NCI-H1694 treated with DMSO at 0.1 percent for 48 hours (cell line): ENCODE data around the gene CNTN4.

ENCODE experiments used
- DNase-seq: peaks from one replicate; lab custom pipeline; 2025; lab: John Stamatoyannopoulos, UW

The CNTN4 gene

DNA sequence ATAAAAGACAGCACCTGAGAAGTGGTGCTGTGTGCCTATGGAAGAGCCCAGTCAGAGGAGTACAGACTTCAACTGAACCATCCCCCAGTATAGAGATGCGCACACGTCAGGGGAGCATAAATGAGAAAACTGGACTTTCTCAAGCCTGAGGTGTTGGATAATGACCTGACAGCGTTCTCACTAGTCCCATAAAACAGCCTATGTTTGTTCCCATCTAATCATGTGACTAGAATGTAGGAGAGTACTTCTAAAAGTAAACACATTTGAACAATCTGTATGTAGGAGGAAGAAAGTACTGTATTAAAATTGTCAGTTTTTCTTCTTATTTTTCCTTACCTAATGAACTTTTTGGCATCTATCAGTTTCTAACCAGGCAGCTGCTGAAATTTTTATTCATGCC, 498.9 kb downstream of the CNTN4 start:
- no peak for DNase-seq

DNA sequence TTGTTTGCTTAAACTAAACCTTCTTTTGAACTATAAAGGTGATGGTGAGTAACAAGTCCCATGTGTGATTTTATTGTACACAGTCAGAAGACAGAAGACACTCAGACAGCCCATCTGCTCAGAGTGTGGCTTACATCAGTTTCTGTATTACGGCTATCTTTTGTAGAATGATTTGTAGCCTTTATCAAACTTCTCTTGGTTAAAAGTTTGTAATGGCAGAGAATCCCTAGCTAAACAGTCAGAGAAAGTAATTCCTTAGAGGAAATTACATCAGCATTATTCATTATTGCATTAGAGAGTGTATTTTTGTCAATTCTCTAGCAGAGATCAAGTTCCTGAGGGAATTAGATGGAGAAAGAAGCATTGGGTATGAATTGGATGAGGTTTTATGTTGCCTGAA, 500.8 kb downstream of the CNTN4 start:
- no peak for DNase-seq

DNA sequence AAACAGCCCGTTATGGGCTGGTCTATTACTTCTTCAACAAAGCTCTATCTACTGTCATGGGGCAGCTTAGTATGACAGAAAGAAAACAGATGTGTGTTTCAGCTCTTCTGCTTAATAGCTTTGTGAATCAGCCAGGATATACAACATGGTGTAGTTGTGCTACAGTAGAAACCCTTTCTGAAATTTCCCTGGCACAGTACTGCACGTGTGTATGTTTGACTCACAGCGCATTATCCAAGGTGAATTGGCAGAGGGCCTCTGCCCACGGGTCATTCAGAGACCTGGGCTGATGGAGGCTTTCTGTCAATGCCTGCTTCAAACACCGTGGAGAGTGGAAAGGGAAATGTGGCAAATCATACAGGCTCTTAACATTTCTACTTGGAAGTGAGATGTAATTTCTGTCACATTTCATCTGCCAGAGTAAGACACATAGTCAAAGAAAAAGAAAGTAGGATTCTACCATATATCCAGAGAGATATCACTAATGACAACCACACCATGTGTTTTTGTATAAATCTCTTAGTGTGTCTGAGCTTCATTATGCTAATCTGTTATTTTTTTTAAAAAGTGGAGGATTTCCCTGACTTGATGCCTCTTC, 505.1 kb downstream of the CNTN4 start:
- no peak for DNase-seq

DNA sequence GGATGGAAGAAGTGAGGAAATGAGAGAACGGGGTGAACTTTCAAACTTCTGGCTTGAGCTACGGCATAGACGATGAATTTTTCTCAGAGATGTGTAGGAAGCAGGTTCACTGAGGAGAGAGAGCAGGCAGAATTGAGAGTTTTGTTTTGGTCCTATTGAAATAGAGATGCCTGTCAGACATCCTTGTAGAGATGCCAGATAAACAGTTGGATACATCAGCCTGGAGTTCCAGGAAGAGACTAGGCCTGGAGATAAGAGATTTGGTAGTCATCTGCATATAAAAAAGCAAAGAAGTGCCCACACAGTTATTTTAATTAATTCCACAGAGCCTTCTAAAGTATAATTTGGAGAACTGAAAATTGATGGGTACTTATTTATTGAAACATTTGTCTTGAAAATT, 515.9 kb downstream of the CNTN4 start:
- DNase-seq: no peak

DNA sequence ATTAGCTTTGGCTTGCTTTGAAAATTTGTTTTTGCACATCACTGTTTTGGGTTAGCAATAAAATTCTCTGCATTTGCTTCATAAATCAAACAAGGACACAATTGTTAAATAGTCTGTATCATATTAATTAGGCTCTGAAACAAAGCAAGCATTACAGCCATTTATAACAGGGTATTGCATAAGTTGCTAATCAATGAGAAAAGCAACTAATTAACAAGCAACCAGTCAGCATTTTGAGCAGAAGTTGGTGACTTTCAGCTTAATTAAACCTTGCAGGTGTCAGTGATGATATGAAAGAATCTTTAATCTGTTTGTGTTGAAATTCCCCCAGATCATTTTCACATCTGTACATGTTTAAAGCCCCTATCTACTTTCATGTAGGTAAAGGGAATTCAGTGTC, 516.4 kb downstream of the CNTN4 start:
- DNase-seq: no peak

DNA sequence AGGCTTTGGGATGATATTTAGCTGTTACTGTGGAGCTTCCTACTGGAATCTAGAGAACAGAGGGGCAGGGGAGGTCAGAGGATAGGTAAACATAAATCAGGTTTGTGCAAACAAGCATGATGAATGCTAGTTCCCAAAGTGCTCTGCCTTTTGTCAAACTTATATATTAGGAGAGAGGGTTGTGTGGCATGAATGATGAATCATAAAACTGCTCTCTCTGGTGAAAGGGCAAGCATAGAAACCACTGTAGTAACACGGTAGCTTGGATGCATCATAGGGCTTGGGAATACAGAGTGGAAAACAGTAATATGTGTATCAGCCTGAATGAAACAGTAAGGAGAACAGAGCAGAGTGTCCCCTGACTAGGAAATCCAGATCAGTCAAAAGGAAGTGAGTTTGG, 524.8 kb downstream of the CNTN4 start:
- no peak for DNase-seq

DNA sequence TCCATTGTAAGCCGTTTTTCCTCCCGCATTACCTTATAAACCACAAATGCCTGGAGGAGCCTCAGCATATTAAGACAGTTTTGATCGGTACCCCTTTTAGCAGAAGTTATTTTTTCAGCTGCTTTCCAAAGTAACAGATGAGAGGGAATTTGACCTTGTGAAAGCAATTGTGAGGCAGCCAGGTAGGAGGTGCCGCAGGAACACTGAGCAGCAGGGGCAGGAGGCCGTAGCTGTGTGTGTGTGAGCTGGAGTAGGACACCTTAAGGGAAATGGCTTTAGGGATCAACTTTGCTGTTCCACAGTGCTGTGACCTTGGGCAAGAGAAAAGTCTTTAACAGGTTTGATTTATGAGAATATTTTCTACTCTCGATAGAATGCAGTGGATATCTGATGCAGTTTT, 529.5 kb downstream of the CNTN4 start:
- no peak for DNase-seq

DNA sequence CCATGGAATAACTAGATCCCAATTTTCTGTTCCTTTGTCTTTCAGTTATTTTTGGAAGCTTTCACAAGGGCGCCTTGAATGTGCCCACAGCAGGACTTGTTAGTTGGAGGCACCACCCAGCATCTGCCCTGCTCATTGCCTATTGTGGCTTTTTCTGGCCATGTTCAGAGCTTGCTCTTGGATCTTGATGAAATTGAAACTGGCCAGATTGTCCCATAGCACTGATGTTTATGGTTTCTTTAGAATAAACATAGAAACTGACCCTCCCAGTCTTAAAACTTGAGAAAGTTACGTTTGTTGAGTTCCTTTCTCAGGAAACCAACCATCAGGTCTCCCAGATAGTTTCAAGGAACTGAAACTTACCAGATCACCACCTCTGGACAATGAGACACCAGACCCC, 536.8 kb downstream of the CNTN4 start:
- DNase-seq: no peak

DNA sequence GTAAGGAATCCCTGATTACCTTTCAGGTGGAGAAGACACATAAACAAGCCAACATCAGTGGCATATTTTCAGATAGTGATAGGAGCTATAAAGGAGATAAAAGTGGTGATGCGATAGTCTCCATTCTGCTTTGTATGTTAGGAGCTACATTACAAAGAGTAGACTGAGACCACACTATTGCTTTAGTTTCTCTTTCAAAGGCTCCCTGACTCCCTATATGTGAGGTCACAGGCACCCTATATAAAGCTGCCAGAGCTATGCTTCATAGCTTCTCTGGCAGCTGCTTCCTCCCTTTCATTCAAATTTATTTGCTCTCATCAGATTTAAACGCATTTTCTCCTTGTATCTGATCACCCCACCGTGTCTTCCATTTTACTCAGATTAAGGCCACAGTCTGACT, 544.9 kb downstream of the CNTN4 start:
- no peak for DNase-seq

DNA sequence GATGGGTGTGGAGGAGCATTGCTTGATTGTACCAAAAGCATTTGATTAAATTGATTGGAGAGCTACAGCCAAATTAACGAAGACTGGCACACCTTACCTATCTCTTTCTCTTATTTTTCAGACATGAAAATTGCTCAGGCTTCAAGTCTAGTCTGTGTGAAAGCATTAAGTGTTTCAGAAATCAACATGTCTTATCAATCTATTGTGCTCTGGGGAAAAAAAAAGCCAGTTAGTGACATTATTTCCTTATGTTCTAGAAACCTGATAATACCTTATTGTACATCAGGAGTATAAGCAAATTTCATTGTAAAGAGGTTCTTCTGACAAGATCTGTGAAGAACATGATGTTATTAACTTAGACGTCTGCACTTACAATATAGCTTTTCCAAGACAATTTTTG, 546.3 kb downstream of the CNTN4 start:
- no peak for DNase-seq

DNA sequence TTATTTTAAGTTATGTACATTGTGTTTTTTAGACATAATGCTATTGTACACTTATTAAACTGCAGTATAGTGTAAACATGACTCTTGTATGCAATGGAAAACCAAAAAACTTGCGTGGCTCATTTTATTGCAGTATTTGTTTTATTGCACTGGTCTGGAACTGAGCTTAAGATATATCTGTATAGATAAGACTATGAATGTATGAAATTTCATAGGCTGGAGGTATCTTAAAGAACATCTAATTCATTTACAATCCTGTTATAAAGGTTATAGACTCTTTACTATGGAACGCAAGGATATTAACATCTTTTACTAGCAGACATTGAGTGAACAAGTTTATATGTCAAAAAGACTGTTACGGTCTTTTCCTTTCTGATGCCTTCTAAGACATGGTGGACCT, 552.1 kb downstream of the CNTN4 start:
- DNase-seq: no peak

DNA sequence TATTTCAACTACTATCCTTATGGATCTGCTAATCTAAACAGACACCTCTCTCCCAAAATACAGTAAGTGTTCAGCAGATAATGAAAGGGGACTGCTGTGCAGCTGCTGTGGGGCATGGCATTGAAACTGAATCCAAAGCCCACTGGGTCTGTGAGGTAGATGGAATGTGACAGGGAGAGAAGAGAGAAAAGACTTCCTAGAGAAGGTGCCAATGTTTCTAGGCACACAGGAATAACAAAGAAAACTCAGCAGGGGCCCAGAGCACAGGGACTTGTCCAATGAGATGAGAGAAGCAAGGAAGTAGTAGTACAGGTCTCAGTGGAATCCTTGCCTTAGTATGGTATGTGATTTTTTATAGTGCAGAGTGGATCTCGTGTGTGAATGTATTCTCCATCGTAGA, 553.7 kb downstream of the CNTN4 start:
- DNase-seq: no peak

DNA sequence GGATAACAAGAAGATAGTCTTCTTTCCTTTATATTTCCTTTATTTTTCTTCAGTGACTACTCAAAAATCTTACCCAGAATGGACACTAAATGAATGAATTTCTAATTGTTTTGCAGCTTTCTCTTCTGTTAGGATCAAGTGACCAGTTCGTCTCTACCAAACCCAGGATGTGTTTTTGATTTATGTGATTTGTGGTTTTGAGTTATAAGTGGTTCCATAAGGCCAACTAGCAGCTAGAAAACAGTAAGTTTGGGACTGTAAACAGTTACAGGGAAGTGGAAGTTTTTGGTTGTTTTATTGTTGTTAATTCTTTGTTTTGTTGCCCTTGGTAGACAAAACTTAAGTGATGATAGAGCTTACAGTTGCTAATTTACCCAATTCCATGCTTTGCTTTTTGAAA, 555.0 kb downstream of the CNTN4 start:
- DNase-seq: no peak

DNA sequence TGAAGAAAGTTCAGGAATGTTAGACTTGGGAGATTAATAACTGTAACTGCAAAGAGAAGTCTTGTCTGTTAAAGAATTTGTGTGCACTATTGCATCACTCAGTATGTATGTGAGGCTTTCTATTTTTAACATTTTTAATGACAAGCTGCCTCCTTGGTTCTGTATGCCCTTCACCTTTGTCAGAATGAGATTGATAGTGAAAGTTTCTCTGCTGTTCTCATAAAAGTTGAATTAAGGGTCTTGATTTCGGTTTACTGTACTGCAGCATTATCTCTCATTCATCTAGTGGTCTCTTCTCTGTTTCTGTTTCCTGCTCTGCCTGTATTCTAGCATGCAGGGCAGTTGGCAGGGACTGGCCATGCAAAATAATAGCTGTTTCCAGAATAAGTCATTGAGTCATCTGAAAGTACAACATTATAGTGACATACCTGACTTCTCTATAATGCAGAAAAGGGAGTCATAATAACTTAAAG, 556.6 kb downstream of the CNTN4 start:
- DNase-seq: no peak

DNA sequence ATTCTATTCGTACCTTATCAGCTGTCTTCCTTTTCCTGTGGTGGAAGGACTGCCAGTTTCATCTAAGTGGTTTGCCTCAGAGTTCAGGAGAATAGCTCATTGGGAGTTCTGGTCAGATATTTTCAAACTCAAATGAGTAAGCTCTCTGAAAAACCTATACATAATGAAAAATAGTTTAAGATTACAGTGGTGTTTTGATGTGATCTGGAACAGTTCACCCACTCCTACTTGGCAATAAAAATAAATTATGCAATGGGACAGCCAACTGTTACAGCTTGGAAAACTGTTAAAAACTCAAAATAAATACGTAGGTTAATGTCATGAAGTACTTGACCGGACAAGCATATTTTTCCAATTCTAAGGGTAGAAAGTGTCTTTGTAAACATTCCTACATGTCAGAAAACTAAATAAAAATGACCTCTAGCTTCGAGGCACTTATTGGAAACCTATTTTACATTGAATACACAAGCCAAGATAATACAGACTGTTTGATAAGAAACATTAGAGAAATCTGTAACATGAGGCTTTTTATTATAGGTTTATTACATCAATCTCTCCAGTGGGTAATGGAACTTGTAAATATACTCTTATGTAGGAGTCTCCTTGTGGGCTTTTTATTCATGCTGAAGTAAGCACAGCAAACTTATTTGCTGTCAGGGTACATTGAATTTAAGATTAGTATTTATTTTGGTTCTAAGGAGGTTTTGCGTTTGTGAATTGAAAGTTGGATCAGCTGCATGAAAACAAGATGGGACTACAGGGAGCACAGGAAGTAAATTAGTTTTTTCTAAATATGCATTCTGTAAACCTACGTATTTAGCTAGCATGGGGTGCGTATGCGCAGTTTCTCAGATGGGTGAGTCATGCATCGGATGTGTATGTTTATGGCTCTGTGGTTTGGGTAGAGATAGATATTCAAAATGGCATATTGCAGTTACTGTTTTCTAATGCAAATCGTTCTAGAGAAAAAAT, 558.4 kb downstream of the CNTN4 start:
- no peak for DNase-seq

DNA sequence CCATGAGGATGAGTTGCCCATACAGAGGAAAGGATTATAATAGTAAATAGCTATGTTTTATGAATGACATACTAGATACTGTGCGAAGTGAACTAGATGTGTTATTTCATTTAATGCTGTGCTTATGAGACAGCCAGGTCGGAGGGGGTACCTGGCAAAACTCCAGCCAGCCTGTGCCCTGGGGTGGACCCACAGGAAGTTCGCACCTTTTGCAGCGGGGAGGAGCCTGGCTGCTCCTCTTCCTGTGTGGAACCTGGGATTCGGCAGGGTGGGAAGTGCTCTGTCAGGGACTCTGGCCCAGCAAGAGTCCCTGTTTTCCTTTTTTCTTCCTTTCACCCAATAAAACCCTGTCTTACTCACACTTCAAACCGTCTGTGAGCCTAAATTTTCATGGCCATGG, 559.3 kb downstream of the CNTN4 start:
- DNase-seq: no peak

DNA sequence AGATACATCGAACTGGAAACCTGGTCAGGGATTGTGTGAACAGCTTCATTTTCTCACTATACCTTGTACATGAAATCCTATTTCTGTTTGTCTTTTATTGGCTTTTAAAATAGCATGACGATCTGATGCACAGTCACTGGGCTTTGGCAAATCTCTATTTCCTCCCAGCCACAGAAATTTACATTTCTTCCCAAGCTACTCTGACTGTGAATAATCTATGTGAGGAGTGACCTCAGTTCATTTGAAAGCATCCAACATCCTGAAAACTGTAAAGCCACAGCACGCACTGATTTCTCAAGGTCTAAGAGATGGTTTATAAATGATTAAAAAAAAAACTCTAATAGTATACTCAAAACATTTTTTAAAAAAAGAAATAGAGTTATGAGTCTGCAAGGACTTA, 561.2 kb downstream of the CNTN4 start:
- no peak for DNase-seq

DNA sequence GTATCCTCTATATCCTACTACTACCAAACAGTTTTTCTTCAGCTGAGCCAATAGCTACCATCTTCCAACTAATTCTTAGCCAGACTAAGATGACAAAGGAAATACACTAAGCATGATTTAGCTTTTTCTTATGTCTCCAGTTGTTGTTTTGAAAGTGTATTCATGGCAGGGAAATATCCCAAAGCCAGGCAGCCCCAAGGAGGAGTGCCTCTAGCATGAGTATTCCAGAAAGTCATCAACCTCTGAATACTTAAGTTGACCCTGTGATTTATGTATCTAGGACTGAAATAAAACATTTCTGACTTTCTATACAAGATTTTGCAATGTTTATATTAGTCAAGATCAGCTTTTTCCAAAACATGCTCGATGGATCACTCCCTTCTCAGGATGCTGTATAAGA, 562.4 kb downstream of the CNTN4 start:
- no peak for DNase-seq

DNA sequence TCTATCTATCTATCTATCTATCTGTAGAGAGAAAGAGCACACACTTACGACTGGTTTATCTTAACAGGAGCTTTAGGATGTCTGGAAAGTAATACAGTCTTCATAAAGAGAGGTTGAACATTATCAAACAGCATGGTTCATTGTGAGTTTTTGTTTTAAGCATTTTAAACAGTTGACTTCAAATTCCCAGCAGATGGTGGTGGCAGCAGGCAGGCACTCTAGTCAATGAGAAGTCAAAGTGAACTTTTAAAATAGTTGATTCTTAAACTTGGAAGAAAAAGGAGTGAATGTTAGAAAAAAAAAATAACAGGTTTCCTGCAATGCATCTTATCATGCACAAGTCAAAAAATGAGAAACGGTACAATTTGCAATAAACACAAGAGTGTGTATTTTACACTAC, 578.8 kb downstream of the CNTN4 start:
- no peak for DNase-seq

DNA sequence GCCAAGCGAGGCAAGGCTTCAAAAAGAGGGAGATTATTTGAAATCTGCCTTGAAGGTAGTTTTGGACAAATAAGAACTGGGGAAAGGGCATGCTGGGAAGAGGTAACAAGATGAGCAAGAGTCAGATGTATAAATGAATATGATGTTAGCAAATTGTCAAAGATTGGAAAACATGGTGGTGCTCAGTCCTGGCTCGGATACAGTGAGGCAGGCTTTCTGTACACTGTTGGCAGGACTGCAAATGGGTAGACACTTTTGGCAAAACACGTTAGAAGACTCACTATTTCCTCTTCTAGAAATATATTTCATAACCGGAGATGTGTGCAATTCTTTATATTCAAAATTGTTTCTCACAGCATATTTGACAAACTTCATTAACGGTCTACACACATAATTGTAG, 581.6 kb downstream of the CNTN4 start:
- no peak for DNase-seq

DNA sequence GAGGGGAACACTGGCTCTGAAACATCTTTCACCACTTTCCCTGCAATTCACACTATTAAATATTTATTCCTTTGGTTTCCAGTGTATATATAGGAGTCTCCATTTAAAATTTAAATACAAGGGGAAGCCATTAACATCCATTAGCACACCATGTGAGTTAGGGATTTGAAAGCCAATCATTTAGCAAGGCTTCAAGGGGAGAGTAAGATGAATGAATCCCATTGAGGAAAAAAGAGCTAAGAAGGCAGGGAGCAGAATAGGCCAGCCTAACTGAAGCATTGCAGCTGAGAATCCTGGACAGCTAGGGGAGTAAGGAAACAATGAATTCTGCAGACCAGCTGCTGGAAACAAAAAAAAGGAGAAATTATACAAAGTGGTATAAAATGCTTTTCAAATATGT, 585.4 kb downstream of the CNTN4 start:
- no peak for DNase-seq

DNA sequence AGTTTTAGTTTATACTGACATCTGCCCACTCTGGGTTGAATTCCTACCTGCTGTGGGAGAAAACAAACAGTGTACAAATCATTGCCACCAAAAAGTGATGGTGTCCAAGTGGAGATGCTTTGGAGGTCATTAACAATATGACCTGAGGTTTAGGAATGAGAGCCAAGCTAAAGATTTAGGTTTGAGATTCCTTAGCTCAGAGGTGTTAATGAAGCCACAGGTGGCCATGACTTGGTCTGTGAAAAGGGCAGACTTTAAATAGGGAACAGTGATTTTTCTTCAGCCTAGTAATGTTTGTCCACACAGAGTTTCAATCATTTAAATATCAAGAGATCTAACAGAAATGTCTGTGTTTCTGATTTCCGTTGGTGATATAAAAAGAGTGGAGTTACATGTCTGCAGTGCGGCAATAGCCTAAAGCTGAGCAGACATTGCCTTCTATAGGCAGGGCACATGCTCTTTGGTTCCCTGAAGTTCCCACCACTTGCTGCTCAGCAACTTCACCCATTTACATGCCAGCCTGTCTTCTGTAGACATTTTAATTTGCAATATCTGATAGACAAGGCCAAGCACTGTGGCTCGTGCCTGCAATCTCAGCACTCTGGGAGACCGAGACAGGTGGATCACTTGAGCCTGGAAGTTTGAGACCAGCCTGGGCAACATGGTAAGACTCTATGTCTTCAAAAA, 588.3 kb downstream of the CNTN4 start:
- no peak for DNase-seq

DNA sequence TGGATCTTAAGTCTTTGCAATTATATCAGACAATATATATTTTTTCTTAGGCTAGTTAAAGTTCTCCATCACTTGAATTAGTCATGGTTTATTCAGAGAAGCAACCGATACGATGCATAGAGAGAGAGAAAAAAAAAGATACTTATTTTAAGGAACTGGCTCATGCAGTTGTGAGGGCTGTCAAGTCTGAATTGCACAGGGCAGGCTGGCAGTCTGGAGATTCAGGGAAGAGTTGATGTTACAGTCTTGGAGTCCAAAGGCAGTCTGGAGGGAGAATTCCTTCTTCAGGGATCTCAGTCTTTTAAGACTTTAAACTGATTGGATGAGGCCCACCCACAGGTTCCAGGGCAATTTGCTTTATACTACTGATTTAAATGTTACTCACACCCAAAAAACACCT, 598.9 kb downstream of the CNTN4 start:
- no peak for DNase-seq
